Dendritic cell treated with granulocyte-macrophage colony-stimulating factor and Interleukin-4, amounts not matched to agents 40 ng/mL and 50 ng/mL, for 4 days (primary cell): ENCODE results near the gene CTLA4.
"Not testable (repeated sequence)": the region's sequence is repeated elsewhere in the genome, so short reads cannot be mapped to it uniquely, and the experiment has no call there.

Source experiments
- H3K27ac Mint-ChIP-seq: one replicate; pipeline ENCODE4 v1.8.0; 2022; ENCODE audit warnings: mild to moderate bottlenecking, mixed read lengths
- H3K27me3 Mint-ChIP-seq: one replicate; pipeline ENCODE4 v1.8.0; 2022; ENCODE audit warnings: mild to moderate bottlenecking, mixed read lengths
- H3K36me3 Mint-ChIP-seq: one replicate; pipeline ENCODE4 v1.8.0; 2022; ENCODE audit warnings: low read depth, mixed read lengths
- H3K4me1 Mint-ChIP-seq: one replicate; pipeline ENCODE4 v1.8.0; 2022; ENCODE audit warnings: low read depth, mixed read lengths
- H3K4me3 Mint-ChIP-seq: one replicate; pipeline ENCODE4 v1.8.0; 2022; ENCODE audit warnings: mild to moderate bottlenecking, moderate library complexity, mixed read lengths
- H3K9me3 Mint-ChIP-seq: one replicate; pipeline ENCODE4 v1.8.0; 2022; ENCODE audit warnings: mixed read lengths
- intact Hi-C: fragments of 100-400 bp; cut with micrococcal nuclease; formaldehyde crosslinking; loops from one replicate; pipeline ENCODE4 v1.15.0; 2022

The CTLA4 gene

DNA sequence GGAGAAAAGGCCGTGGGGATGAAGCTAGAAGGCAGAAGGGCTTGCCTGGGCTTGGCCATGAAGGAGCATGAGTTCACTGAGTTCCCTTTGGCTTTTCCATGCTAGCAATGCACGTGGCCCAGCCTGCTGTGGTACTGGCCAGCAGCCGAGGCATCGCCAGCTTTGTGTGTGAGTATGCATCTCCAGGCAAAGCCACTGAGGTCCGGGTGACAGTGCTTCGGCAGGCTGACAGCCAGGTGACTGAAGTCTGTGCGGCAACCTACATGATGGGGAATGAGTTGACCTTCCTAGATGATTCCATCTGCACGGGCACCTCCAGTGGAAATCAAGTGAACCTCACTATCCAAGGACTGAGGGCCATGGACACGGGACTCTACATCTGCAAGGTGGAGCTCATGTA, 2.9 kb downstream of the CTLA4 start:
- intact Hi-C loops, result loop anchor here (2.0 to 5.0 kb wide), 2 partner anchors 38 to 53 kb away; no protein-coding TSS in a partner anchor

DNA sequence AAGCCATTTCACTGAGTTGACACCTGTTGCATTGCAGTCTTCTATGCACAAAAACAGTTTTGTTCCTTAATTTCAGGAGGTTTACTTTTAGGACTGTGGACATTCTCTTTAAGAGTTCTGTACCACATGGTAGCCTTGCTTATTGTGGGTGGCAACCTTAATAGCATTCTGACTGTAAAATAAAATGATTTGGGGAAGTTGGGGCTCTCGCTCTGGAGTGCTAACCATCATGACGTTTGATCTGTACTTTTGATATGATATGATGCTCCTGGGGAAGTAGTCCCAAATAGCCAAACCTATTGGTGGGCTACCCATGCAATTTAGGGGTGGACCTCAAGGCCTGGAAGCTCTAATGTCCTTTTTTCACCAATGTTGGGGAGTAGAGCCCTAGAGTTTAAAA, 3.4 kb downstream of the CTLA4 start:
- peaks cover 5% of the 10 kb centered on the region for H3K27me3 Mint-ChIP-seq
- H3K27ac Mint-ChIP-seq, result peak overlapping the region; percentile 87
- H3K4me3 Mint-ChIP-seq, result no peak overlapping the region
- intact Hi-C loops, result loop anchor here (2.0 to 5.0 kb wide), 2 partner anchors 38 to 54 kb away; no protein-coding TSS in a partner anchor
- H3K36me3 Mint-ChIP-seq, result peaks cover 7% of the 10 kb centered on the region
- H3K4me1 Mint-ChIP-seq, result peaks cover 69% of the 10 kb centered on the region
- peaks cover 13% of the 10 kb centered on the region for H3K9me3 Mint-ChIP-seq

More for the DNA sequence above, 2.9 kb downstream of the CTLA4 start:
- peaks cover 5% of the 10 kb centered on the region for H3K27me3 Mint-ChIP-seq
- H3K27ac Mint-ChIP-seq, result peak overlapping the region; percentile 87
- H3K4me1 Mint-ChIP-seq, result peaks cover 67% of the 10 kb centered on the region
- peaks cover 9% of the 10 kb centered on the region for H3K9me3 Mint-ChIP-seq
- H3K4me3 Mint-ChIP-seq, result no peak overlapping the region
- peaks cover 7% of the 10 kb centered on the region for H3K36me3 Mint-ChIP-seq

DNA sequence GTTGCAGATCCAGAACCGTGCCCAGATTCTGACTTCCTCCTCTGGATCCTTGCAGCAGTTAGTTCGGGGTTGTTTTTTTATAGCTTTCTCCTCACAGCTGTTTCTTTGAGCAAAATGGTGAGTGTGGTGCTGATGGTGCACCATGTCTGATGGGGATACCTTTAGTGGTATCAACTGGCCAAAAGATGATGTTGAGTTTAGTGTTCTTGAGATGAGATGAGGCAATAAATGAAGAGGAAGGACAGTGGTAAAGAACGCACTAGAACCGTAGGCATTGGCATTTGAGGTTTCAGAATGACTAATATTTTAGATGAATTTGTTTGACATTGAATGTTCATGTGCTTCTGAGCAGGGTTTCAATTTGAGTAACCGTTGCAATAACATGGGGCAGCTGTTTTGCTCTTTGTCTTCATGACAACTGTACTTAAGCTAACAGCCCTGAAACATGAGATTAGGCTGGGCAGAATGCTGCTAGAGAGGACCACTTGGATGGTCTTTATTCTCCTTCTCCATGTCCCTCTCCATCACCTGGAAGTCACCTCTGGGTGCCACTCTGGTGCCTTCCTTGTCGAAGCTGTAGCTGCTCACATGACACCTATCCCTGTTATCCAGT, 3.9 kb downstream of the CTLA4 start:
- peaks cover 7% of the 10 kb centered on the region for H3K36me3 Mint-ChIP-seq
- H3K4me3 Mint-ChIP-seq, result peak overlapping the region; percentile 1
- H3K4me1 Mint-ChIP-seq, result peaks cover 70% of the 10 kb centered on the region
- H3K27ac Mint-ChIP-seq, result peak overlapping the region; percentile 87
- peaks cover 5% of the 10 kb centered on the region for H3K27me3 Mint-ChIP-seq
- intact Hi-C loops, result loop anchor here (2.0 to 5.0 kb wide), 2 partner anchors 37 to 54 kb away; no protein-coding TSS in a partner anchor
- peaks cover 16% of the 10 kb centered on the region for H3K9me3 Mint-ChIP-seq

DNA sequence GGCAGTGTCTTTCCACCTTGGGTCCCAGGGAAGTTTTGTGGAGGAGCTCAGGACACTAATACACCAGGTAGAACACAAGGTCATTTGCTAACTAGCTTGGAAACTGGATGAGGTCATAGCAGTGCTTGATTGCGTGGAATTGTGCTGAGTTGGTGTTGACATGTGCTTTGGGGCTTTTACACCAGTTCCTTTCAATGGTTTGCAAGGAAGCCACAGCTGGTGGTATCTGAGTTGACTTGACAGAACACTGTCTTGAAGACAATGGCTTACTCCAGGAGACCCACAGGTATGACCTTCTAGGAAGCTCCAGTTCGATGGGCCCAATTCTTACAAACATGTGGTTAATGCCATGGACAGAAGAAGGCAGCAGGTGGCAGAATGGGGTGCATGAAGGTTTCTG, 5.9 kb downstream of the CTLA4 start:
- Mint-ChIP-seq H3K4me1 (peaks cover 78% of the 10 kb centered on the region), H3K9me3 (peaks cover 16% of the 10 kb centered on the region), H3K27me3 (no peaks in the 10 kb centered on the region), H3K27ac (no peak overlapping the region), H3K4me3 (no peak overlapping the region), H3K36me3 (peaks cover 7% of the 10 kb centered on the region)
- intact Hi-C loops, result loop anchor here (5.0 kb wide), 1 partner anchor 56 kb away; no protein-coding TSS in a partner anchor

DNA sequence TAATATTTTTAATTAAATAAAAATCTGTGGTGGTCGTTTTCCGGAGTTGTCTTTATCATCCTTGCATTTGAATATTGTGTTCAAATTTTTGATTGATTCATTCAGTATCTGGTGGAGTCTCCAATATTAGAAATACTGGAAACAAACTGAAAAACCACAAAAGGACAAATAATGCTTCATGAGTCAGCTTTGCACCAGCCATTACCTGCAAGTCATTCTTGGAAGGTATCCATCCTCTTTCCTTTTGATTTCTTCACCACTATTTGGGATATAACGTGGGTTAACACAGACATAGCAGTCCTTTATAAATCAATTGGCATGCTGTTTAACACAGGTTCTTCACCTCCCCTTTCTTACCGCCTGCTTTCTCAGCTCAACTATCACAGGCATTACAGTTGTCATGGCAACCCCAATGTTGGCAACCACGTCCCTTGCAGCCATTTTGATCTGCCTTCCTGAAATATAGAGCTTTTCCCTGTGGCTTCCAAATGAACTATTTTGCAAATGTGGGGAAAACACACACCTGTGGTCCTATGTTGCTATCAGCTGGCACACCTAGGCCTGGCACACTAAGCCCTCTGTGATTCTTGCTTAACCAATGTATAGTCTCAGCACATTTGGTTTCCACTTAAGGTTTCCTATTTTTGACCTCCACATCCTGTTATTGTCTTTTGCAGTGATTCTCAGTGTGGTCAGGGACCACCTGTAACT, 6.5 kb downstream of the CTLA4 start:
- Mint-ChIP-seq H3K4me1 (peaks cover 79% of the 10 kb centered on the region), H3K4me3 (no peak overlapping the region), H3K36me3 (peaks cover 7% of the 10 kb centered on the region), H3K27me3 (no peaks in the 10 kb centered on the region), H3K27ac (peak overlapping the region; percentile 54), H3K9me3 (peaks cover 16% of the 10 kb centered on the region)
- intact Hi-C loops, result loop anchor here (5.0 kb wide), 1 partner anchor 57 kb away; no protein-coding TSS in a partner anchor

DNA sequence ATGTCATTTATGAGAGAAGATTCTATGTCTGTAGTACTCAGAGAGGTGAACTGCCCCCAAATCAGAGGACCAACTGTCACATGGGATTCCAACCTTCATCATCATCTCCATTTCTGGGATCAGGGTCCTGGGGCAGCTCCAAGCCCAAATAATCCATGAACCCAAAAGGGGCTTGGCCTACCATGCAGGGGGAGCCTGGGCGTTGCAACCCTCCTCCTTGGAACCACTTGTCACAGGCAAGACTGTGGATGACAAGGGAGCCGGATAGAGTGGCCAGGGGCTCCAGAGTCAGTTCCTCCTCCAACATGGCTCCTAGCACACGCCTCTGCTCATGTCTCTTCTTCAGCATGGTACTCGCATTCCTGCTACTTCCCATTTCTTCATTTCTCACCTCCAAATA, 7.9 kb downstream of the CTLA4 start:
- intact Hi-C loops, result no loop called here
- Mint-ChIP-seq H3K4me1 (peaks cover 65% of the 10 kb centered on the region), H3K27me3 (no peaks in the 10 kb centered on the region), H3K4me3 (no peak overlapping the region), H3K36me3 (no peaks in the 10 kb centered on the region), H3K27ac (peak overlapping the region; percentile 54), H3K9me3 (peaks cover 9% of the 10 kb centered on the region)

DNA sequence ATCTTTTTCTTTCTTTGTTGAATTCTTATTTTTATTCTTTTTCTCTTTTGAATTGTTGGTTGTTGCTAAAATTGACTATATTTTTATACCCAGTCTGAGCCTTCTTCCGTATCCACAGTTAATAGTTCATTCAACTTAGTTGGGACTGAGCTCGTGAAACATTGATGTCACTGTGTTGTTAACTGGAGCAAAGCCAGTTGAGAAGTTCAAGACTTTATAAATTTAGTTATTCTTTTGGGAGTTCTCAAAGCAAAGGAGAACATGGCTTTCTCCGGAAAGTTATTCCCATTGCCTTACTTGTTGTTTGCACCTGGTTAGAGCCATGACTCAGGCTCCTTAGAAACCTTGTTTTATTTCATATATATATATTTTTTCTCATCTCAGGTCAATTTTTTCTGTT, 8.8 kb downstream of the CTLA4 start:
- Mint-ChIP-seq H3K27ac (peak overlapping the region; percentile 54), H3K4me3 (no peak overlapping the region), H3K4me1 (peaks cover 58% of the 10 kb centered on the region), H3K27me3 (no peaks in the 10 kb centered on the region), H3K36me3 (no peaks in the 10 kb centered on the region), H3K9me3 (peaks cover 10% of the 10 kb centered on the region)
- intact Hi-C loops, result no loop called here

DNA sequence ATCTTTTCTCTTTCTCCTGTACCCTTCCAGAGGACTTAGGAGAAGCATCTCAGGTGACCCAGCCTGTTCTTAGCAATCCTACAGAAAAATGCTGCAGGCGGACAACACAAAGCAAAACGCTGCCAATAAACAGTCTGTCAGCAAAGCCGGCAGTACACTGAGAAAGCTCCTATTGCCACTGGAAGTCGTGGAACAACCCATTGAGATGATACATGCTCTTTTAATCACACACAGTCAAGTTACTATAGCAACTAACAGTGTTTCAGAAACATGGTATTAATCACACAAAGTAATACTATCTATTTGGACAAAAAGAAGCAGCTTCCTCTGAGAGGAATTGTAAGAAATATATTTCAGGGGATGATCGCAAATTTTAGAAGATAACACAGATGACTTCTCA, 10.5 kb downstream of the CTLA4 start:
- intact Hi-C loops, result no loop called here
- peaks cover 16% of the 10 kb centered on the region for H3K9me3 Mint-ChIP-seq
- no peaks in the 10 kb centered on the region for H3K27me3 Mint-ChIP-seq
- no peaks in the 10 kb centered on the region for H3K36me3 Mint-ChIP-seq
- H3K4me3 Mint-ChIP-seq, result no peak overlapping the region
- H3K4me1 Mint-ChIP-seq, result peaks cover 41% of the 10 kb centered on the region
- H3K27ac Mint-ChIP-seq, result peak overlapping the region; percentile 55

DNA sequence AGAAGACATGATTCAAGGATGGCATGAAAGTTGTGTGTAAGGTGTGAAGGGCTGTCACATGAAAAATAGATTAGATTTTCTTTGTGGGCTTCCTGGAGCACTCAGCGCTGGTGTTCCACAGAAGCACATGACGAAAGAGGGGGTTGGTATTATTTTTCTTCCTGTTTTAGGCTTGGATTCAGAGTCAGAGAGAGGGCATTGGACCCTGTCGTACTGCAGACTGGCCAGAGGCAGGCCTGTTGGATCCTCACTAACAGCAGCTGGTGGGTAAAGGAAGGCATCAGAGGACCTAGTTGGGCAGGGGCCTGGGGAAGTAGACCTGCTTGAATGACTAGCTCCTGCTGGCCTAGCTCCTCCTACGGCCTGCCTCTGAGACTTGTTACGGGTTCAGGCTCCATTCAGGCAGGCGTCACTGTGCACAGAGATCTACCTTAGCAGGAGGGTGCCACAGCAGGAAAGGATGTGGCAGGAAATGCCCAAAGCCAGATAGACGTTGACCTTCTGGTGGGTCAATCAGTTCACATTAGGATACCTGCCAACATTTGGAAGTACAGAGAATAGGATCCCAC, 13.1 kb downstream of the CTLA4 start:
- intact Hi-C loops, result no loop called here
- no peaks in the 10 kb centered on the region for H3K36me3 Mint-ChIP-seq
- no peak overlapping the region for H3K4me3 Mint-ChIP-seq
- no peaks in the 10 kb centered on the region for H3K27me3 Mint-ChIP-seq
- peaks cover 12% of the 10 kb centered on the region for H3K9me3 Mint-ChIP-seq
- H3K27ac Mint-ChIP-seq, result no peak overlapping the region
- H3K4me1 Mint-ChIP-seq, result peaks cover 39% of the 10 kb centered on the region

DNA sequence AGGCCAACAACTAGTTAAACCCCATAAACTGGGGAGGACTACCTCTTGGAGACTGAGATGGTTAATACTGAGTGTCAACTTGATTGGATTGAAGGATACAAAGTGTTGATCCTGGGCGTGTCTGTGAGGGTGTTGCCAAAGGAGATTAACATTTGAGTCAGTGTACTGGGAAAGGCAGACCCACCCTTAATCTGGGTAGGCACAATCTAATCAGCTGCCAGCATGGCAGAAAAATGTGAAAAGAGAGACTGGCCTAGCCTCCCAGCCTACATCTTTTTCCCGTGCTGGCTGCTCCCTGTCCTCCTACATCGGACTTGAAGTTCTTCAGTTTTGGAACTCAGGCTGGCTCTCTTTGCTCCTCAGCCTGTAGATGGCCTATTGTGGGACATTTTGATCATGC, 13.6 kb downstream of the CTLA4 start:
- H3K9me3 Mint-ChIP-seq, H3K36me3 Mint-ChIP-seq, H3K27ac Mint-ChIP-seq, intact Hi-C loops, H3K4me3 Mint-ChIP-seq, H3K27me3 Mint-ChIP-seq: not testable (repeated sequence)
- peaks cover 39% of the 10 kb centered on the region for H3K4me1 Mint-ChIP-seq

DNA sequence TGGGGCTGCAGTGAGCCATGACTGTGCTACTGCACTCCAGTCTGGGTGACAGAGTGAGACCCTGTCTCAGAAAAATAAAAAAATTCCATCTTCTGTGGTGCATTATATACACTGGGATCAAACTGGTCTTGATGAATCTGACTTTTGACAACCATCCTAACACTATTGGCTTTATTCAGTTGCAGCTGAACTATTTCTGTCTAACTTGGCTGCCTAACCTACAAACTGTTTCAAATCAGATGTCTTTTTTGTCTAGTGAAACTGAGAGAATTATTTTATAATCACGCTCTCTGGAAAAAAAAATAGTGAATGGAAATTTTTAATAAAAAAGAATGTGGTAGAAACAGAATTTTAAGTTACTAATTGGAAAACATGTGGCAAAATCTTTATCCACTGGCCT, 15.0 kb downstream of the CTLA4 start:
- no peak overlapping the region for H3K27ac Mint-ChIP-seq
- intact Hi-C loops, result no loop called here
- H3K9me3 Mint-ChIP-seq, result peaks cover 7% of the 10 kb centered on the region
- no peak overlapping the region for H3K4me3 Mint-ChIP-seq
- H3K36me3 Mint-ChIP-seq, result no peaks in the 10 kb centered on the region
- H3K27me3 Mint-ChIP-seq, result no peaks in the 10 kb centered on the region
- peaks cover 43% of the 10 kb centered on the region for H3K4me1 Mint-ChIP-seq

DNA sequence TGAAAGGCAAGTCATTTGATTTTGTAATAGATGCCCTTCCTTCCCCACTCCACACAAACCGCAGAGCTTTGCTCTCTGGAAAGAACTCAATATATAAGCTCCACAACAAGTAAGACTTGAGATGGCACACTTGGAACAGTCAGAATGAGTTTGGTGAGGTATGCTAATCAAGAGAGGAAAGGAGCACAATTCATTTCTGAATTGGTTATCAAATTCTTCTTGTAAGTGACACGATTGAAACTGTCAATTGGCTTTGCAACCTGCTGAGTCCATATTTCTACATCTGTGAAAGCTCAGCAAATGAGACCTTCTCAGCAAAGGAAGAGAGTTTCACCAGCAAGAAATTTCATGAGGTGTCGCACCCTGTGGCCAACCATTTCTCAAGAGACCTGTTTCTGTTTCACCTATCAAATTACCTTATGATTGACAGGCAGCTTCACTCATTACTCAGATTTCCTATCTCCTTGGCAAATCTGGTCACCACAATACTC, 19.1 kb downstream of the CTLA4 start:
- peaks cover 53% of the 10 kb centered on the region for H3K4me1 Mint-ChIP-seq
- intact Hi-C loops, result no loop called here
- H3K27ac Mint-ChIP-seq, result peak overlapping the region; percentile 64
- no peaks in the 10 kb centered on the region for H3K36me3 Mint-ChIP-seq
- H3K4me3 Mint-ChIP-seq, result no peak overlapping the region
- no peaks in the 10 kb centered on the region for H3K27me3 Mint-ChIP-seq
- peaks cover 3% of the 10 kb centered on the region for H3K9me3 Mint-ChIP-seq

DNA sequence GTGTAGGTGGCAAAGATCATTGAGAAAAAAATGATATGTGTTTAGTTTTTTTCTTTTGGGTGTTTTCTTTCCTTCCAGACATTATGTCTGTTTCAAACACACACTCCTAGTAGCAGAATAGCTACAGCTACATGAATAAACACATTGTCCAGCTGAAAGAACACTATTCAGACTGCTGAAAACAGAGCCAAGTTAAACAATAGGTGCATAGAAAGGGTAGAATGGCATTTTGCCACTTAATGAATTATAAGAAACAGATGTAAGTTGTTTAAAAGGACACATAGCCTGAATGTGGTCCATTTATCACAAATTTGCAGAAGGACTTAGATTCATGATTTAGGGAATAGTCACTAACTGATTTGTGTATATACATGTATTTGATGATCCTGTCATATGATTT, 20.1 kb downstream of the CTLA4 start:
- Mint-ChIP-seq H3K36me3 (no peaks in the 10 kb centered on the region), H3K4me3 (no peak overlapping the region), H3K4me1 (peaks cover 61% of the 10 kb centered on the region), H3K27me3 (no peaks in the 10 kb centered on the region), H3K27ac (no peak overlapping the region), H3K9me3 (no peaks in the 10 kb centered on the region)
- intact Hi-C loops, result no loop called here

DNA sequence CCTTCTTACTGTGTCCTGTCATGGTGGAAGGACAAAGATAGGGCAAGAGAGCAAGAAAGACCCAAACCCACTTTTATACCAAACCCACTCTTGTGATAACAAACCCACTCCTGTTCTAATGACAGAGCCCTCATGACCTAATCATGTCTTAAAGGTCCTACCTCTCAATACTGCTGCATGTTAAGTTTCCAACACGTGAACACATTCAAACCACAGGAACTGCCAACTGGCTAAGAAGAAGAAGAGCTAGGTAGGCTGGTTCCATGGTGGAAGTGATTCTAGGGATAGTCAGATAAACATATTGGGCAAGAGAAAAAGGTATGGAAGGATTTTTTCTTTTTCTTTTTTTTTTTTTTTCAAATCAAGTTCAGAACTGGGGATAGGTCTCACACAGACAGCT, 22.0 kb downstream of the CTLA4 start:
- no peak overlapping the region for H3K4me3 Mint-ChIP-seq

More for the DNA sequence above, 22.0 kb downstream of the CTLA4 start:
- intact Hi-C loops, result no loop called here
- Mint-ChIP-seq H3K27ac (no peak overlapping the region), H3K9me3 (no peaks in the 10 kb centered on the region), H3K27me3 (no peaks in the 10 kb centered on the region), H3K4me1 (peaks cover 73% of the 10 kb centered on the region), H3K36me3 (no peaks in the 10 kb centered on the region)
